ENCODE results near the gene RNASE7. TPM values are rescaled to one million over a fixed set of nuclear protein-coding genes. Genes with fewer than 3 reads are reported as not detected.

RNASE7 gene
- total and polyA plus RNA-seq, 9 donors: not detected

DNA sequence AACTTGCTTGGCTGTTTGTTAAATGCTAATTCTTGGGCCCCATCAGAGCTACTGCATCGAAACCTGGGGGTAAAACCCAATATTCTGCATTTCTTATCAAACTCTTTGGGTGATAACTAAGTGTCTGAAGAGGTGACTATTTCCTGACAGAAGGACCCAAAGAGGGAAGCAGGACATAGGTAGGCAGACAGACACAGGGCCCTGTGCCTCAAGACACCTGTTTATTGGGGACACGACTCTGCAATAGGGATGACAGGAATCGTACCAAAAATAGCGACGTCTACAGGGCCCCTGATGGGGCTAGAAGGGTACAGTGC lies 47.7 kb downstream of the RNASE7 start:
- Histone ChIP-seq H3K4me1 (ENCODE audit: insufficient read depth) (no peaks in the 10 kb centered on the region), H3K9me3 (no peaks in the 10 kb centered on the region), H3K27me3 (no peaks in the 10 kb centered on the region), H3K4me3 (no peak overlapping the region), H3K27ac (no peak overlapping the region), H3K36me3 (no peaks in the 10 kb centered on the region)
- TF ChIP-seq EP300 (IDR thresholded peaks at IDR 0.05): no peak
- TF ChIP-seq, protein P1, sequence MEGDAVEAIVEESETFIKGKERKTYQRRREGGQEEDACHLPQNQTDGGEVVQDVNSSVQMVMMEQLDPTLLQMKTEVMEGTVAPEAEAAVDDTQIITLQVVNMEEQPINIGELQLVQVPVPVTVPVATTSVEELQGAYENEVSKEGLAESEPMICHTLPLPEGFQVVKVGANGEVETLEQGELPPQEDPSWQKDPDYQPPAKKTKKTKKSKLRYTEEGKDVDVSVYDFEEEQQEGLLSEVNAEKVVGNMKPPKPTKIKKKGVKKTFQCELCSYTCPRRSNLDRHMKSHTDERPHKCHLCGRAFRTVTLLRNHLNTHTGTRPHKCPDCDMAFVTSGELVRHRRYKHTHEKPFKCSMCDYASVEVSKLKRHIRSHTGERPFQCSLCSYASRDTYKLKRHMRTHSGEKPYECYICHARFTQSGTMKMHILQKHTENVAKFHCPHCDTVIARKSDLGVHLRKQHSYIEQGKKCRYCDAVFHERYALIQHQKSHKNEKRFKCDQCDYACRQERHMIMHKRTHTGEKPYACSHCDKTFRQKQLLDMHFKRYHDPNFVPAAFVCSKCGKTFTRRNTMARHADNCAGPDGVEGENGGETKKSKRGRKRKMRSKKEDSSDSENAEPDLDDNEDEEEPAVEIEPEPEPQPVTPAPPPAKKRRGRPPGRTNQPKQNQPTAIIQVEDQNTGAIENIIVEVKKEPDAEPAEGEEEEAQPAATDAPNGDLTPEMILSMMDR (IDR thresholded peaks at IDR 0.05): no peak
- TF ChIP-seq POLR2A (IDR thresholded peaks at IDR 0.05): no peak
- DNase-seq: no peak
- WGBS, 3 donors: 83 to 84% (median 84%) methylated on average over 5 of the region's 5 CpGs
- intact Hi-C loops (cut with DNase I): loop anchor here in 3 of 4 donors (2.0 to 10.0 kb wide), 4 partner anchors 21 to 405 kb away; partner anchors contain the start of genes ANG (in 1 of the 3) and RNASE4 (in 1 of the 3)

DNA sequence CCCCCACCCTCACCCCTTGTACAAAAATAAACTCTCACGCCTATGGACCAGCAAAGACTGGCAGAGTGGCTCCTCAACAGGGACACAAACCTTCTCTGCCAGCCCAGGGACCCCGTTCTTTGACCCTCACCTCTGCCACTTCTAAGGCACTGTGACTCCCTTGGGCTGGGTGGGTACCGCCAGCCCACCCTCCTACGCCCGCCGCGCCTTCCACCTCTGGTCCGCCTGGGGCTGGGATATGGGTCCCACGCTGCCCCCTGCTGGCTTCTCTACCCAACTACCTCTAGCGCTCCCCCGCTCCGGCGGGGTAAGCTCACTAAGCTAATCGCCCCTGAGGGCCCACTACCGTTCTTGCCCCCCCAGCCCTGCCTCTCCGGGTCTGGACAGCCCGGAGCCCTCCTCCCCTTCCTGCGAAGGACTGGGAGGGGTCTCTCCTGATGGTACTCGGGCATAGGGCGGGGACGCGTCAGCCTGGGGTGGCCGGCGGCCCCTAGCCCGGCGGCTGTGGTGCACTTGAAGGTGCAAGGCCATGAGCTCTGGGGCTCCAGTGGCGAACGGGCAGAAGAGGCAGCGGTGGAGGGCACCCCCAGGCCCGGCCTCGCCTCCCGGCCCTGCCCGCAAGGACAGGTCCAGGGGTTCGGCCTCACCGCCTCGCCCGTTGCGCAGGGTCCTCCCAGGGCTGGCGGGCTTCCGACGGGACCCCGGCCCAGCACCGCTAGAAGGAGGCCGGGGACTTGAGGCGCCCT lies 48.2 kb downstream of the RNASE7 start:
- Histone ChIP-seq H3K36me3 (no peaks in the 10 kb centered on the region), H3K27ac (no peak overlapping the region), H3K4me1 (ENCODE audit: insufficient read depth) (no peaks in the 10 kb centered on the region), H3K27me3 (no peaks in the 10 kb centered on the region), H3K4me3 (no peak overlapping the region), H3K9me3 (no peaks in the 10 kb centered on the region)
- WGBS, 3 donors: 88 to 91% (median 90%) methylated on average over 40 to 45 of the region's 45 CpGs
- intact Hi-C loops (cut with DNase I): loop anchor here in 3 of 4 donors (2.0 to 10.0 kb wide), 4 partner anchors 22 to 406 kb away; partner anchors contain the start of genes ANG (in 1 of the 3) and RNASE4 (in 1 of the 3)
- peak in 2 of 5 donors; percentile 51 to 61 for DNase-seq
- TF ChIP-seq, protein P1 (IDR thresholded peaks at IDR 0.05): peak in 1 of 3 donors; percentile 22
- TF ChIP-seq POLR2A (IDR thresholded peaks at IDR 0.05): no peak

DNA sequence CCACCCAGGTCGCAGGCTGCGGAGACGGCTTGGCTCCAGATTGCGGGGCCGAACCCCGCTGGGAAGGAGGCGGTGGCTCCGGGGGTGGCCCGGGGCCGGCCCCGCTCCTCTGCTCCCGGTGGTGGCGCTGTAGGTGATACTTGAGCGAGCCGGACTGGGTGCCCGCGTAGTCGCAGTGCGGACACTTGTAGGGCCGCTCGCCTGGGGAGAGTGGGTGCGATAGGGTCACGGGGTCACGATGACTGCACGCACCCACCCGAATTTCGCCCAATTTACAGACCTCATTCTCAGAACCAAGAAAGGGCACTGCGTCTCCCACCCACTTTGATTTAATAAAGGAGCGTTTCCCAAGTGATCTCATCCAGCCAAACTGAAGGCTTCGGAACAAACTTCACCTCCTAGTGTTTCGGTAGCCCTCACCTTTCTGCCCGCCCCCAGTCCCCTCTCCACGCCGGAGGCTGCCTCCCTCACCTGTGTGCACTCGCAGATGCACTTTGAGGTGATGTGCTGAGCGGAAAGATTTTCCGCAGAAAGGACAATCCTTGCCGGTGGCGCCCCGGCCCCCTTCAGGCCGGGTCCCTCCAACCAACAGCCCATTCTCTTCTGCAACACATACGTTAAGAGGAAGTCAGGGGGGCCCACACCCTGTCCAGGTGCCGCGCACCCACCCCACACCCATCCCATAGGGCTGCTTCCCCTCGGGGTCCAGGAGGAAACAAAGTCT lies 48.9 kb downstream of the RNASE7 start:
- H3K27ac ChIP-seq: no peak overlapping the region
- no peaks in the 10 kb centered on the region for H3K4me1 ChIP-seq (ENCODE audit: insufficient read depth)
- TF ChIP-seq POLR2A (IDR thresholded peaks at IDR 0.05): no peak
- no peak for TF ChIP-seq EP300 (IDR thresholded peaks at IDR 0.05)
- TF ChIP-seq, protein P1 (IDR thresholded peaks at IDR 0.05): no peak
- intact Hi-C loops (cut with DNase I): loop anchor here in 3 of 4 donors (2.0 to 10.0 kb wide), 4 partner anchors 22 to 406 kb away; partner anchors contain the start of genes ANG (in 1 of the 3) and RNASE4 (in 1 of the 3)
- no peaks in the 10 kb centered on the region for H3K9me3 ChIP-seq
- peak in 1 of 5 donors; percentile 35 for DNase-seq
- H3K36me3 ChIP-seq: no peaks in the 10 kb centered on the region
- no peaks in the 10 kb centered on the region for H3K27me3 ChIP-seq
- 87 to 91% (median 87%) methylated on average over 45 of the region's 45 CpGs for WGBS, 3 donors
- H3K4me3 ChIP-seq: no peak overlapping the region

GRCh38 chr14:21091821-21092272 lies 49.7 kb downstream of the RNASE7 start:
- Histone ChIP-seq H3K36me3 (no peaks in the 10 kb centered on the region), H3K27ac (no peak overlapping the region), H3K9me3 (no peaks in the 10 kb centered on the region), H3K27me3 (no peaks in the 10 kb centered on the region), H3K4me1 (ENCODE audit: insufficient read depth) (no peaks in the 10 kb centered on the region), H3K4me3 (no peak overlapping the region)
- no peak for TF ChIP-seq POLR2A (IDR thresholded peaks at IDR 0.05)
- WGBS, 3 donors: 84 to 88% (median 87%) methylated on average over 21 to 42 of the region's 42 CpGs
- no peak for DNase-seq
- intact Hi-C loops (cut with DNase I): loop anchor here in 3 of 4 donors (2.0 to 10.0 kb wide), 5 partner anchors 21 to 407 kb away; partner anchors contain the start of genes ANG (in 1 of the 3), ARHGEF40 (in 1 of the 3) and RNASE4 (in 1 of the 3)
